ENCODE measurements around the gene DSE. TPM values are rescaled to one million over a fixed set of nuclear protein-coding genes. Genes with fewer than 3 reads are reported as not detected.
"Not testable (repeated sequence)": the region's sequence is repeated elsewhere in the genome, so short reads cannot be mapped to it uniquely, and the experiment has no call there.

DSE gene
- total RNA-seq, 1 donor from 2014 or later = 80.5 TPM

DNA sequence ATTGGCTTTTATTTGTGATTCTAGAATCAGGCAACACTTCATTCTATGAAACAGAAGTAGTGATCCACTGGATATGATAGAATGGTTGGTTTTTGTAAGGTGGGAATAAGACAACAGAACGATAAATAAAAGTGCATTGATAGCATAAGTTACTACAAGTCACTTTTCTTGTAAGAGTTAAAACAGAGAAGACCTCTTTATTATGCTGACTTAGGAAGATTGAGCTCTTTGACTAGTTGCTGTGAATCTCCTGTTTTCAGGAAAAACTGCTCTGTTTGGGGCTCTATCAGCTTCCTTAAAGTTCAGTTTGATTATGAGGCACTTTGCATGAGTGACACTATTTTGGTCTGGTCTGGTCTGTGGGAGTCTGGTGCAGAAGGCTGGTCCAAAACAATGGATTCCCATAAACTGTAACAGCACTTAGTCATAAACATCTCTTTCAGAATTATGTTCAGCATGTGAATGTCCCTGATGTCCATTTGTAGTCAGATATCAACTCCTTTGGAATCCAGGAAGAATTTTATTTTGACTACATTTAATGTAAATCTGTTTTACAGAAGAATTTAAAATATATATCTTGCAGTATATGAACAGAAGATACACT lies 35.0 kb upstream of the DSE start:
- TF ChIP-seq, protein P1, sequence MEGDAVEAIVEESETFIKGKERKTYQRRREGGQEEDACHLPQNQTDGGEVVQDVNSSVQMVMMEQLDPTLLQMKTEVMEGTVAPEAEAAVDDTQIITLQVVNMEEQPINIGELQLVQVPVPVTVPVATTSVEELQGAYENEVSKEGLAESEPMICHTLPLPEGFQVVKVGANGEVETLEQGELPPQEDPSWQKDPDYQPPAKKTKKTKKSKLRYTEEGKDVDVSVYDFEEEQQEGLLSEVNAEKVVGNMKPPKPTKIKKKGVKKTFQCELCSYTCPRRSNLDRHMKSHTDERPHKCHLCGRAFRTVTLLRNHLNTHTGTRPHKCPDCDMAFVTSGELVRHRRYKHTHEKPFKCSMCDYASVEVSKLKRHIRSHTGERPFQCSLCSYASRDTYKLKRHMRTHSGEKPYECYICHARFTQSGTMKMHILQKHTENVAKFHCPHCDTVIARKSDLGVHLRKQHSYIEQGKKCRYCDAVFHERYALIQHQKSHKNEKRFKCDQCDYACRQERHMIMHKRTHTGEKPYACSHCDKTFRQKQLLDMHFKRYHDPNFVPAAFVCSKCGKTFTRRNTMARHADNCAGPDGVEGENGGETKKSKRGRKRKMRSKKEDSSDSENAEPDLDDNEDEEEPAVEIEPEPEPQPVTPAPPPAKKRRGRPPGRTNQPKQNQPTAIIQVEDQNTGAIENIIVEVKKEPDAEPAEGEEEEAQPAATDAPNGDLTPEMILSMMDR (conservative IDR thresholded peaks at IDR 0.05) = no peak
- Mint-ChIP-seq H3K36me3 (no peaks in the 10 kb centered on the region), H3K4me3 (no peak overlapping the region), H3K9me3 (peaks cover 10% of the 10 kb centered on the region), H3K27me3 (no peaks in the 10 kb centered on the region), H3K27ac (no peak overlapping the region), H3K4me1 (ENCODE audit: unreplicated experiment) (no peaks in the 10 kb centered on the region)
- DNase-seq (ENCODE audit: extremely low spot score, unreplicated experiment) = no peak

DNA sequence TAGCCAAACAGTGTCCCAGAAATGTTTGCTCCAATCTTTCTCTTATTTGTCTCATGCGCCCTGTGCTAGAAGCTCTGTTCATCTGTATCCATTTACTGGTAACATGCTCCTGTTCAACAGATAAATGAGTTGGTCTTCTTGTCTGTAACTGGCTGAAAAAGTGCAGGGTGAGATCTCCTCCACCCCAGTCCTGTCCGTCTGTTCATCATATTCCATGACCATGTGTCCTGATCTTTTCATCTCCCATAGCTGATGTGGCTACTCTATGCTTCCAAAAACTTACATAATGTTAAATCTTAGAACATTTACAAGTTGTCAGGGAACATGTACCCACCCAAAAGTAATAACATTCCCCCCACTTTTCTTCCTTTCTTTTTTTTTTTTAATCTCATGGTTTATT lies 31.8 kb upstream of the DSE start:
- Mint-ChIP-seq H3K9me3 (peaks cover 10% of the 10 kb centered on the region), H3K36me3 (peaks cover 3% of the 10 kb centered on the region), H3K27ac (no peak overlapping the region), H3K27me3 (no peaks in the 10 kb centered on the region), H3K4me1 (ENCODE audit: unreplicated experiment) (no peaks in the 10 kb centered on the region), H3K4me3 (no peak overlapping the region)
- TF ChIP-seq, protein P1 (conservative IDR thresholded peaks at IDR 0.05) = no peak
- DNase-seq (ENCODE audit: extremely low spot score, unreplicated experiment) = no peak

DNA sequence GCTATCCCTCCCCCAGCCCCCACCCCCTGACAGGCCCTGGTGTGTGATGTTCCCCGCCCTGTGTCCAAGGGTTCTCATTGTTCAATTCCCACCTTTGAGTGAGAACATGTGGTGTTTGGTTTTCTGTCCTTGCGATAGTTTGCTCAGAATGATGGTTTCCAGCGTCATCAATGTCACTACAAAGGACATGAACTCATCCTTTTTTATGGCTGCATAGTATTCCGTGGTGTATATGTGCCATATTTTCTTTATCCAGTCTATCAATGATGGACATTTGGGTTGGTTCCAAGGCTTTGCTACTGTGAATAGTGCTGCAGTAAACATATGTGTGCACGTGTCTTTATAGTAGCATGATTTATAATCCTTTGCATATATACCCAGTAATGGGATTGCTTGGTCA lies 30.1 kb upstream of the DSE start:
- DNase-seq (ENCODE audit: extremely low spot score, unreplicated experiment); H3K27ac Mint-ChIP-seq: not testable (repeated sequence)

DNA sequence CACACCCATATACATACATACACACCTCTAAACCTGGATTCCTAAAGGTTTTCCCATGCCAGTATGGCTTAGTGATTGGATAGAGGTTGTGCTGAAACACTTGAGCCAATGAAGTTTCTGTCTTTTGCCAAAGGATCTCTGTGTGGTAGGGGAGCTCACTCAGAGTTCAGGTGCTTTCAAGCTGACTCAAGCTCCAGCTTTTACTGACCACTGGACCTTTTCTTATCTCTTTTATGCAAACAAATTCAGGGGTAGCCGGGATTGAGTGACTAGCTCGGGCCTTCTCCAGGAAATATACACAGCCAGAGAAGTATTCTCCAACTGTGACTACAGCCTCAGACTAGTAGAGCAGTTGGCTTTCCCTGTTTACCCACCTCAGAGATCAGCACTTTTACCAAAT lies 21.5 kb upstream of the DSE start:
- TF ChIP-seq, protein P1 (conservative IDR thresholded peaks at IDR 0.05) = no peak
- peaks cover 3% of the 10 kb centered on the region for H3K4me1 Mint-ChIP-seq (ENCODE audit: unreplicated experiment)
- H3K9me3 Mint-ChIP-seq = no peaks in the 10 kb centered on the region
- H3K36me3 Mint-ChIP-seq = no peaks in the 10 kb centered on the region
- peak overlapping the region; percentile 21 for H3K27ac Mint-ChIP-seq
- H3K27me3 Mint-ChIP-seq = no peaks in the 10 kb centered on the region
- DNase-seq (ENCODE audit: extremely low spot score, unreplicated experiment) = no peak
- H3K4me3 Mint-ChIP-seq = no peak overlapping the region

More for the DNA sequence above, 30.1 kb upstream of the DSE start:
- not testable (repeated sequence) for H3K4me3 Mint-ChIP-seq; H3K9me3 Mint-ChIP-seq; H3K27me3 Mint-ChIP-seq; H3K36me3 Mint-ChIP-seq; H3K4me1 Mint-ChIP-seq (ENCODE audit: unreplicated experiment)

DNA sequence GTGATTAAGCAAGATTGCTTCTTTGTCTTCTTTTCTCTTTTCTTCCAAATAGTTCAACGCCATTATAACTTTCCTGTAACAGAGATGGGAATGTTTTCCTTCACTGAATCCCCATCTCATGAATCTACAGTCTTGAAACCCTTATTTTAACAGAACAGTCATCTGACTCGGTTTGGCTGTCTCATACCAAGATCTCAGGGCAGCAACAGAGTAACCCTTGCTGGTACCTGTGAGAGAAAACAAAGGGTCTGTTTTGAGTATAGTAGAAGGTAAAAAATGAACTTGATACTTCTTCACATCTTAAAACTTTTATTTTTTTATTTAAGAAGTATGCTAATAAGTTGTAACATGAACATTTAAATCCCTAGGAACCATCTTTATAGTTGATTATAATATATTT lies 19.6 kb upstream of the DSE start:
- Mint-ChIP-seq H3K36me3 (no peaks in the 10 kb centered on the region), H3K4me3 (no peak overlapping the region), H3K4me1 (ENCODE audit: unreplicated experiment) (peaks cover 3% of the 10 kb centered on the region), H3K27ac (no peak overlapping the region), H3K9me3 (no peaks in the 10 kb centered on the region), H3K27me3 (no peaks in the 10 kb centered on the region)
- TF ChIP-seq, protein P1 (conservative IDR thresholded peaks at IDR 0.05) = no peak
- no peak for DNase-seq (ENCODE audit: extremely low spot score, unreplicated experiment)

DNA sequence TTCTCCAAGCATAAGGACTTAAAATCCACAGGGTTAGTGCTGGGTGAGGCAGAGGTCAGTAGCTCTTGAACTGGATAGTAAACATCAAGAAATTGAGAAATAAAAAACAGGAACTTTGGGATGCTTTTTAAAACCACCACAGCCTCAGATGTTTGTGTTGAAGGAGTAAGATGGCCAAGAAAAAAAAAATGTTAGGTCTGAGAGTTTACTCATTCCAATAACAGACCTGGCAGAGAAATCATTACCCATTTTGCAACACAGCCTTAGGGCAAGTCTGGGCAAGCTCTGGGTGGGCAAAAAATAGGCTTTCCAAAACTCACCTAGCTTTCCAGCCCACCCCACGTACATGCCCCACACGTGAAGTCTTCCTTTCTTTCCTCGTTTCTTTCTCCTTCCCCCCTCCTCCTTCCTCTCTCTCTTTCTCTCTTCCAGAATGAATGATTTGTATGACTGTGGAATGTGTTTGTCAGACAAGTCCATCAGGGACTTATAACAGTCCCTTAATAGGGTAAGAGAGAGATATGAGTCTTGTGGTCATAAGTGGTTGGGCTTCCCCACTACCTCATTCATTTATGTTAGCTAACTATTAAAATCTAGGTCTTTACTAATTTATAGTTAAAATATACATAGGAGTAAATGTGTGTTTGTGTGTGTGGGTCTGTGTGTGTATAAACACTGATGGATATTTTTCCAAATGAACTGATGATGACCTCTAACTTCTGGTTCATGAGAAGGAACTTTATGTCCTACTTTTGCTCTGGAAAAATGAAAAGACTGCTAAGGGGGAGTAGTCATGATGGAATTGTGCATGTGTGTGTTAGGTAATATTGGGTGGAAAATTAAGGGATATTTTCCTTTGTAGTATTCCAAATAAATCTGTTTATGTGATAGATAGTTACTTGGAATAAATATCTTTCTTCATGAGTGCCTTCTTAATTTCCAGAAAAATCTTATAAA lies 18.0 kb upstream of the DSE start:
- DNase-seq (ENCODE audit: extremely low spot score, unreplicated experiment) = no peak
- Mint-ChIP-seq H3K36me3 (no peaks in the 10 kb centered on the region), H3K27ac (no peak overlapping the region), H3K4me3 (no peak overlapping the region), H3K9me3 (no peaks in the 10 kb centered on the region), H3K27me3 (no peaks in the 10 kb centered on the region), H3K4me1 (ENCODE audit: unreplicated experiment) (peaks cover 3% of the 10 kb centered on the region)
- TF ChIP-seq, protein P1 (conservative IDR thresholded peaks at IDR 0.05) = no peak

Measured in type B pancreatic cell (in vitro differentiated cells).